Nephron (organoid): ENCODE data around the gene SLCO4A1.

ENCODE experiments used
- H3K27ac Mint-ChIP-seq, 3 experiments: 2 replicates each; pipeline ENCODE4 v1.8.0; 2020; ENCODE audit warnings: mixed read lengths in 3 of 3, mild to moderate bottlenecking in 2 of 3, moderate library complexity in 1 of 3
- H3K27me3 Mint-ChIP-seq: 2 replicates; pipeline ENCODE4 v1.8.0; 2021; ENCODE audit warnings: low read depth, mild to moderate bottlenecking, moderate library complexity, mixed read lengths
- H3K36me3 Mint-ChIP-seq: 2 replicates; pipeline ENCODE4 v1.8.0; 2020; ENCODE audit warnings: low read depth, mixed read lengths
- H3K4me1 Mint-ChIP-seq: 2 replicates; pipeline ENCODE4 v1.8.0; 2020; ENCODE audit warnings: mixed read lengths
- H3K4me3 Mint-ChIP-seq, 3 experiments: 2 replicates each; pipeline ENCODE4 v1.8.0; 2020; ENCODE audit warnings: mild to moderate bottlenecking in 3 of 3, mixed read lengths in 3 of 3, moderate library complexity in 2 of 3
- H3K9me3 Mint-ChIP-seq: 2 replicates; pipeline ENCODE4 v1.8.0; 2020; ENCODE audit warnings: mixed read lengths
- TF ChIP-seq, protein P1 (sequence below), 3 experiments: fragments of 200-600 bp; sonication (generic); IDR thresholded peaks; one replicate each; pipeline ENCODE4 v1.5.0; 2021; ENCODE audit warnings: antibody characterized with exemption in 3 of 3; ENCODE audit not compliant: unreplicated experiment in 3 of 3

Gene SLCO4A1

DNA sequence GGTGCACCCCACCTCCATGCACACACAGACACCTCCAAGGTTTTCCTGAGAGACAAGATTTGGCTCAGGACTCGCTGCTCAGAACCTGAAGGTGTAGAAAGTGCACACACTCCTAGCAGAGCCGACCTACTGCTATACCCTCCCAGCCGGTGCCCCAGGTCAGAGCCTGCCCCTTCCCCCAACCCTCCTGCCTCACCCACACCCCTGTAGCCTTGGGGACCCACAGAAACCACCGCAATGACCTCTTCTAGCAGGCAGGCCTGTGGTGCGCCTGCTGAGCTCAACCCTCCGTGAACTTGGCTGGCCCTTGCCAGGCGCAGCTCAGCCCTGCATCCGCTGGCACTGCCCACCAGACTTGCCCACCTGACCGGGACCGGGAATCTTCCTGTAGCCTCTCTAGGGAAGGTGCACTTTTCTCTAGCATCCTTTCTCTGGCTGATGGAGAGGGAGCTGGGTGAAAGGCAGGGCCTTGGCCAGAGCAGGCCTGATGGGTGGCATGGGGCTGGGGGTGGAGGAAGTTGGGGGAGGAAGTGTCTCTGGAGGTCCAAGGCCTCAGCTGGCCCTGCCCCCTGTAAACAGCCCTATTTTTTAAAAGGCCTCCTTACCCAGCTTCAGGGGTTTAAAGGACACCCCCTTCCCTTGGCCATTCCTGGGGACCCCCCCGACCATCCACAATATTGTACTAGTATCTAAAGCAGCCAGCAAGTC is 36.9 kb upstream of the SLCO4A1 start:
- TF ChIP-seq, protein P1, sequence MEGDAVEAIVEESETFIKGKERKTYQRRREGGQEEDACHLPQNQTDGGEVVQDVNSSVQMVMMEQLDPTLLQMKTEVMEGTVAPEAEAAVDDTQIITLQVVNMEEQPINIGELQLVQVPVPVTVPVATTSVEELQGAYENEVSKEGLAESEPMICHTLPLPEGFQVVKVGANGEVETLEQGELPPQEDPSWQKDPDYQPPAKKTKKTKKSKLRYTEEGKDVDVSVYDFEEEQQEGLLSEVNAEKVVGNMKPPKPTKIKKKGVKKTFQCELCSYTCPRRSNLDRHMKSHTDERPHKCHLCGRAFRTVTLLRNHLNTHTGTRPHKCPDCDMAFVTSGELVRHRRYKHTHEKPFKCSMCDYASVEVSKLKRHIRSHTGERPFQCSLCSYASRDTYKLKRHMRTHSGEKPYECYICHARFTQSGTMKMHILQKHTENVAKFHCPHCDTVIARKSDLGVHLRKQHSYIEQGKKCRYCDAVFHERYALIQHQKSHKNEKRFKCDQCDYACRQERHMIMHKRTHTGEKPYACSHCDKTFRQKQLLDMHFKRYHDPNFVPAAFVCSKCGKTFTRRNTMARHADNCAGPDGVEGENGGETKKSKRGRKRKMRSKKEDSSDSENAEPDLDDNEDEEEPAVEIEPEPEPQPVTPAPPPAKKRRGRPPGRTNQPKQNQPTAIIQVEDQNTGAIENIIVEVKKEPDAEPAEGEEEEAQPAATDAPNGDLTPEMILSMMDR (IDR thresholded peaks at IDR 0.05; ENCODE audit: unreplicated experiment in 3 of 3): no peak

DNA sequence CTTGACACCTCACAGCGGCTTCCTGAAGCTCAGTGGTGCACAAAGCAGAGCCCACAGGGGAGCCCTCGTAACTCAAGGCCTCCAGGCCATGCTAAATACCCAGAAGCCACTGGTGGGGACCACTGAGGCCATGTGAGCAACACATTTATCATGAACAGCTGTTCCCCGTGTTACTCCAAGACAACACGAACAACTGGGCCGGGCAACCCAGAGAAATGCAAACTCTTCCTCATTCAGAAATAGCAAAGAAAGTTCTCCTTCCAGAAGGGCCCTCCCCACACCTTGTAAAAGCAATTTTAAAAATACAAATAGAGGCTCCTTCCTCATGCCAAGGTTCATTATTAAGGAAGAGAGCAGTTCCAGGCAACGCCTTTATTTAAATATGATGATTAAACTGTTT is 36.3 kb upstream of the SLCO4A1 start:
- Mint-ChIP-seq H3K36me3 (no peaks in the 10 kb centered on the region), H3K27me3 (peaks cover 34% of the 10 kb centered on the region), H3K9me3 (no peaks in the 10 kb centered on the region), H3K4me3 (no peak overlapping the region), H3K27ac (peak overlapping the region in 2 of 3 experiments; percentile 19 to 43), H3K4me1 (peaks cover 20% of the 10 kb centered on the region)
- TF ChIP-seq, protein P1 (IDR thresholded peaks at IDR 0.05; ENCODE audit: unreplicated experiment in 3 of 3): no peak

More for the DNA sequence above, 36.9 kb upstream of the SLCO4A1 start:
- Mint-ChIP-seq H3K9me3 (no peaks in the 10 kb centered on the region), H3K36me3 (no peaks in the 10 kb centered on the region), H3K4me1 (peaks cover 20% of the 10 kb centered on the region), H3K4me3 (no peak overlapping the region), H3K27ac (no peak overlapping the region), H3K27me3 (peaks cover 32% of the 10 kb centered on the region)

DNA sequence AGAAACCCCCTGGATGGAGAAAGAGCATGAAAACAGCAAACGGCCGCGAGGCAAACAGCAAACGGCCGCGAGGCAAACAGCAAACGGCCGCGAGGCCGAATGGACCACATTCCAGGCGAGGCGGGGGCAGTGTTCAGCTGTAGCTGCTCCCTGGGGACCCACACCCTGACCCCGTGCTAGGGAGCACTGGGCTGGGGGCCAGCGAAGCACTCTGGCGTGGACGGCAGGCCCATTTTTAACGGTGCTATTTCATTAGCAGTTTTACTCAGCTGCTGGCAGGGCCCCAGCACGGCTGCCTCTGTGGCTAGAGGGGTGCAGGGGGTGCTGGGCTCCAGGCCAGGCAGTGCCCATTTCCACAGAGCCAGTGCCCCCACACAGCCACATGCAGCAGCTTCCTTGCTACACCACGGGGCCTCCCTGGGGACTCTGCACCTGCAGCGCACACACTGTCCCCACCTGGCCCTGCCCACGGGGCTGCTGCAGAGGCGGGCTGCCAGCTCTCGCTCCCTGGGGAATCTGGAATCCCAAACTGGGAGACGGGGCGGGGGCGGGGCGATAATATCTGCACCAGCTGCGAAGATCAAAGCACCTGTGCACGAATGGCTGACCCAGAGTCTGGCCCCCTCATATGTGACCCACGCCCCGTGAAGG is 35.6 kb upstream of the SLCO4A1 start:
- peaks cover 24% of the 10 kb centered on the region for H3K4me1 Mint-ChIP-seq
- H3K27ac Mint-ChIP-seq: peak overlapping the region in 2 of 3 experiments; percentile 19 to 43

DNA sequence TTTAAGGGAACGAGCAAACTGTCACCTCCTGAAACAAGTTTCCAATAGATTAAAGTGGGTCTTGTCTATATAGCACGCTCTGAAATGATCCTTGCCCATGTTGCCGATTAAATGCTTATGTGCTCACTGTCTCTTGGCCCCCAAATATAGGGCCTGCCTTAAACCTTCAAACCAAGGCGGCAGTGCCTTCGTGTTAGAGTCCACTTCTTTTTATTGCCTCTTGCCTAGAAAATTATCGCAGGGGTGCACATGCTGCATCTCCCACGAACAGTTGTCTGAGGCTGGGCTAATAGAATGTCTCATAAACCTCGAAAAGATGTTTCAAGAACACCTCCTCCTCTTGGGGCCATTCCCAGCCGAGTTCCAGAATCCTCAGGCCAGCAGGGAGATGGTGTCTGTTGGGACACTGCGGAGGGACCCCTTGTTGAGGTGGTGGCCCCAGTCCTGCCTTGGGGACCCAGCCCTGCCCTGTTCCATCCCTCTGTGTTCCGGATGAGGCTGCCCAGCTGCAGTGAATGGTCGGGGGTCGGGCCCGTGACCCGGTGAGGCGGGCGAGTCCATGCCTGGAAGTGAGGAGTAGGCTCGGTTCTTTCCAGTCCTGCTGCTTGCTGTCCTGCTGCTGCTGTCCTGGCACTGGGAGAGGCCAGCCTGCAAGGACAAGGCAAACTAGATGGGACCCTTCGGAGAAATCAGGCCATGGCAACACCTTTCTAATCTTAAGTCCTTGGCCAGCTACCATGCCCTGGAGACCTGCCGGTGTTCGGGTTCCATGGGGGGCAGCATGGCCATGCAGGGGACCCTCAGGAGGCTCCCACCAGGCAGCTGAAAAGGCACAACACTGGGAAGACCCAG is 34.7 kb upstream of the SLCO4A1 start:
- TF ChIP-seq, protein P1 (IDR thresholded peaks at IDR 0.05; ENCODE audit: unreplicated experiment in 3 of 3): no peak
- H3K27ac Mint-ChIP-seq: no peak overlapping the region
- no peak overlapping the region for H3K4me3 Mint-ChIP-seq
- peaks cover 24% of the 10 kb centered on the region for H3K4me1 Mint-ChIP-seq
- no peaks in the 10 kb centered on the region for H3K9me3 Mint-ChIP-seq
- no peaks in the 10 kb centered on the region for H3K36me3 Mint-ChIP-seq
- H3K27me3 Mint-ChIP-seq: peaks cover 19% of the 10 kb centered on the region

More for the DNA sequence above, 35.6 kb upstream of the SLCO4A1 start:
- no peaks in the 10 kb centered on the region for H3K9me3 Mint-ChIP-seq
- no peak overlapping the region for H3K4me3 Mint-ChIP-seq
- peaks cover 27% of the 10 kb centered on the region for H3K27me3 Mint-ChIP-seq
- TF ChIP-seq, protein P1 (IDR thresholded peaks at IDR 0.05; ENCODE audit: unreplicated experiment in 3 of 3): no peak
- H3K36me3 Mint-ChIP-seq: no peaks in the 10 kb centered on the region

DNA sequence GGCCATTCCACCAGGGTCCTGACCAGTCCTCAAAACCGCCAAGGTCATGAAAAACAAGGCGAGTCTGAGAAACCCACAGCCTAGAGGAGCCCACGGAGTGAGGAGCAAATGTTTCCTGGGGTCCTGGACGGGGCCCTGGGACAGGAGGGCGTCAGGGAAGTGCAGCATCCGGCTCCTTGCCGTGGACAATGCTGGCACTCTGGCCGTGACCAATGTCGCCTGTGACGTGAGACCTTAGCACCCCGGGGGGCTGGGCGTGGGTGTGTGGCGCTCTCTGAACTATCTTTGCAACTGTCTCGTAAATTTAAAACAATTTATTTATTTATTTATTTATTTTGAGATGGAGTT is 34.1 kb upstream of the SLCO4A1 start:
- no peak overlapping the region for H3K4me3 Mint-ChIP-seq
- no peak overlapping the region for H3K27ac Mint-ChIP-seq
- H3K9me3 Mint-ChIP-seq: no peaks in the 10 kb centered on the region
- TF ChIP-seq, protein P1 (IDR thresholded peaks at IDR 0.05; ENCODE audit: unreplicated experiment in 3 of 3): no peak
- peaks cover 18% of the 10 kb centered on the region for H3K27me3 Mint-ChIP-seq
- no peaks in the 10 kb centered on the region for H3K36me3 Mint-ChIP-seq
- H3K4me1 Mint-ChIP-seq: peaks cover 24% of the 10 kb centered on the region
